ENCODE measurements around the gene SLC24A4.
A peak's percentile ranks its signal among the peaks of the same experiment; 100 is the strongest.
"Not testable (repeated sequence)": the region's sequence is repeated elsewhere in the genome, so short reads cannot be mapped to it uniquely, and the experiment has no call there.

Gene SLC24A4

DNA sequence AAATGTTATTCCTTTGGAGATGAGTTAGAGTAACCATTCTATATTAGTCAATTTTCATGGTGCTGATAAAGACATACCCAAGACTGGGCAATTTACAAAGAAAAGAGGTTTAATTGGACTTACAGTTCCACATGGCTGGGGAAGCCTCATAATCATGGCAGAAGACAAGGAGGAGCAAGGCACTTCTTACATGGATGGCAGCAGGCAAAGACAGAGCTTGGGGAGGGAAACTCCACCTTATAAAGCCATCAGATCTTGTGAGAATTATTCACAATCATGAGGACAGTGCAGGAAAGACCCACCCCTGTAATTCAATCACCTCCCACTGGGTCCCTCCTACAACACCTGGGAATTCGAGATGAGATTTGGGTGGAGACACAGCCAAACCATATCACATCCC lies 79.5 kb downstream of the SLC24A4 start:
- not testable (repeated sequence) for DNase-seq (ENCODE audit: low spot score)

- no peak for DNase-seq (ENCODE audit: low spot score)
These were observed 81.1 kb downstream of the SLC24A4 start for GRCh38 chr14:92404018-92404417.

DNA sequence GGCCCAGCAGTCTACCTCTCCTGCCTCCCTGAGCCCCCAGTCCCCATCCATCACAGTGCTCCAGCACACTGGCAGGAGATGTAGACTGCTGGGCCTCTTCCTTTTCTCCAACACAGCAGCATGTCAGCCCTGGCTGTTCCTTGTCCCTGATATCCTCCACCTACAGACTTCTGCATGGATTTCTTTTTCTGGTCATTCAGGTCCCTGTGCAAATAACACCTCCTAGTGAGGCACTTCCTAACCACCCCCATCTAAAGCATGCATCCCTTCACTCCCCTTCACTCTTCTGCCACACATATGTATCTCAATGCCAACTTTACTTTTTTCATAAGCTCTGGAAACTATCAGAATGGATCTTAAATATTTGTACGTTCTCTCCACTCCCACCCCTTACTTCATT lies 81.5 kb downstream of the SLC24A4 start:
- DNase-seq (ENCODE audit: low spot score): no peak

GRCh38 chr14:92404938-92405337 lies 82.0 kb downstream of the SLC24A4 start:
- no peak for DNase-seq (ENCODE audit: low spot score)

DNA sequence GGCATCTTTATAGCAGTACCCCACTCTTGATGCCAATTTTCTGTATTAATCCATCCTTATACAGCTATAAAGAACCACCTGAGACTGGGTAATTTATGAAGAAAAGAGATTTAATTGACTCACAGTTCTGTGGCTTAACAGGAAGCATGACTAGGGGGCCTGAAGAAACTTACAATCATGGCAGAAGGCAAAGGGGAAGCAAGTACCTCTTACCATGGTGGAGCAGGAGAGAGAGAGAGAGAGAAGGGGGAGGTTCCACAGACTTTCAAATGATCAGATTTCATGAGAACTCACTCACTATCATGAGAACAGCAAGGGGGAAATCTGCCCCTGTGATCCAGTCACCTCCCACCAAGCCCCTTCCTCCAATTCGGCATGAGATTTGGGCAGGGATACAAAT lies 84.4 kb downstream of the SLC24A4 start:
- DNase-seq (ENCODE audit: low spot score): no peak

DNA sequence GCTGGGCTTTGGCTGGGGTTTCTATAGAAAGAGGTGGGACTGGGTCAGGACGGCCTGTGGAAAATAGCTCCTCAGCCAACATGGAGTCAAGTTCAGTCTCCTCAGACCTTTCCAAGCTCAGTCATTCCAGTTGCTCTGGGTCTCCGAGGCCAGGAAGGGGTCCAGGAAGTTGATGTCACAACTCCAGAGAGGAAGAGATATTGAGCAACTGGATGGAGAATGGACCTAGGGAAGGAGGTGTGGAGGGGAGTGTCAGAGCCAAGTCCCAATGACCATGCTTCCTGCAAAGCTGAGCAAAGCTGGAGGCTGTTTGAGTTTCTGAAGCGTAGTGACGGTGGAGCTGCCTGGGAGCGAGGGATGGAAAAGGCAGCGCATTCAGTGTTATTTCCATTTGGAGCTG lies 86.1 kb downstream of the SLC24A4 start:
- no peak for DNase-seq (ENCODE audit: low spot score)

GRCh38 chr14:92411135-92411534 lies 88.2 kb downstream of the SLC24A4 start:
- no peak for DNase-seq (ENCODE audit: low spot score)

DNA sequence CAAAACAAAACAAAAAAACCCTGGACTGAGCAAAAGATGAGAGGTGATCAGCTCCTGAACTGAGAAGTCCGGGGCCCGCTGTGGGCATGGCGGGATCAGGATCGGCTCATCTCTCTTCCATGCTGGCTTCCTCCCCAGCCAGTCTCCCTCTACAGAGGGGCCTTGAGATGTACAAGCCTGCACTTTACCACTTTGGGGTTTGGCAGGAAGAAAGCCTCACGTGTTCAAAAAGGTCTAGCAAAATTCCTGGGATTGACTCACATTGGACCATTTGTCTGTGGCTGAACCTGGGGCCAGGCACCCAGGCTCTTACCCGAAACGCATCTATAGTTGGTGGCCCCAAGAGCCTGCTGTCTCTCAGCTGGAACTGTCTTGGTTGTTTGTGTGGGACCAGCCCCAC lies 89.0 kb downstream of the SLC24A4 start:
- DNase-seq (ENCODE audit: low spot score): no peak

GRCh38 chr14:92412912-92413311 lies 89.9 kb downstream of the SLC24A4 start:
- DNase-seq (ENCODE audit: low spot score): no peak

DNA sequence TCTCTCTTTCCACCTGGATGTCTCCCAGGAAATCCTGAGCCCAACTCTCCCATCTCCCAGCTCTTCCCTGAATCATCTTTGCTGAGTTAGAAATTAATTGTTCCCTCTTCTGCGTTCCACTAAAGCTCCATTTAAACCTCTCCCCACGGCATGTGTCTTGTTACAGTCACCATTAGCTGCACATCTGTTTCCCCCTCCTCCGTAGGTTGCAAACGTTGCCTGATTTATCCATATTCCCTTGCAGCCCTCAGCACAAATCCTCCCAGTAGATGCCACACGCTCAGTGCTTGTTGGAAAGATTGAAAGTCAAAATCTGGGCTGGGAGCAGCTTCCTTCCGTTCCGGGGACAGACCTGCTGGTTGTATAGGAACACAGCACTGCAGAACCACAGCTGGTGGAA lies 90.4 kb downstream of the SLC24A4 start:
- DNase-seq (ENCODE audit: low spot score): no peak

DNA sequence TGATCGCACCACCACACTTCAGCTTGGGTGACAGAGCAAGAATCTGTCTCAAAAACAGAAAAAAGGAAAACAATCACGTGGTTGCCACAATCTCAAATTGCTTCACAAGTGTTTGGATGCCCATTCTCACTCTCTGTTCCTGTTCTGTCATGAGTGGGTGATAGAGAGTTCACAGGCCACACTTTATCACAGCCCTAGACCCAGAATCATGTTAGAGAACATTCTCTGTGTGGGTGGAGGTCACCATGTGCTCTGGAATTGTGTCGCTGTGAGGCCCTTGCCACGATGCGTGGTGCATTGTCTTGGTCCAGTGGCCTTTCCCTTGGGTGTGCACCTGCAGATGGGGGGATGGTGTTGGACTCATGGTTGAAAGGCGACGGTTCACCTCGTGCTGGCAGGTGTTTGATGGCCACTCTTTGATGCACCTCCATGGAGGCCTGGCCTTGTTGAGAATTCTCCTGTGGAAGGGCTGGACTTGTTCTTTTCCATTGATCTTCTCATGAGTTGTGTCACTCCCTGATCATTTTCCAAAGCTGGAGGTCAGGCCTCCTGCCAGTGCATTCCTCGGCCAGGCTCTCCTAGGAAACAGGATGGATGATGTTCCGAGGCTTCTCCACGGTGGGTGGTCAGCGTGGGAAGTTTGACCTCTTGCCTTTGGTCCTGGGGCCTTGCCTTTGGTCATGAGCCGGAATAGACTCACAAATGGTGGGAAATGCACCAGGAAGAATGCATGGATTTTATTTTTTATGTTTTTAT lies 91.9 kb downstream of the SLC24A4 start:
- DNase-seq (ENCODE audit: low spot score): no peak

GRCh38 chr14:92415969-92416368 lies 93.0 kb downstream of the SLC24A4 start:
- DNase-seq (ENCODE audit: low spot score): no peak

DNA sequence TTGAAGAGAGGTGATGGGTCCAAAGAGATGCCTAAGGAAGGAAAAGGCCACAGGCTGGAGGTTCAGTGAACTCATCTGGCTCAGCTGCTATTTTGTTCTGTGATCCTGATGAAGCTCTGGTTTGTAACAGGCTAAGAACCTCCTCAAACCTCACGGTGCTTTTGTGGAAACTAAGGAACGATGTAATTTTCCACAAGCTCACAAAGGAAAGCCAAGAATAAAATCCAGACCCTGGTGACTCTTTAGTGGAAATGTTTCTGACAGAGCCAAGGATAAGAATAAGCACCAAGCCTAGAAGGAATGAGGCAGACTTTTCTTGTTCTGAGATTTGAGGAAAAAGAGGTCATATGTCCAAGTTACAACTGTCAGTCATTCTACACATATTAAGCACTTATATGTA lies 93.6 kb downstream of the SLC24A4 start:
- DNase-seq (ENCODE audit: low spot score): no peak

- DNase-seq (ENCODE audit: low spot score): no peak
These were observed 94.8 kb downstream of the SLC24A4 start for GRCh38 chr14:92417759-92418158.

DNA sequence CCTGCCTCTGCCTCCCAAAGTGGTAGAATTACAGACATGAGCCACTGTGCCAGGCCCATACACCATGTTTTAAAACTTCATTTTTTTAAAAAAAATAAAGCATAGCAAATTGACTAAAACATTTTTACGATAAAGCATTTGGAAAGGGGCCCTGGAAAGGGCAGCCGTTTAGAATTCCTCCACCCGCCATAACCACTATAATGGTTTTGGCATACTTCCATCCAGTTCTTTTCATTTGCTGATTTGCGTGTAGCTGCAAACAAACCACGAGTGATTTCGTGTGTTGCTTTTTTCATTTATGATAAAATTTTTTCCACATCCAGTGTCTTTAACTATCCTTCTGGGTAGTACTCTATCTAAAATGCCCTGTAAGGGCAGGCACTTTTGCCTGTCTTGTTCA lies 98.8 kb downstream of the SLC24A4 start:
- no peak for DNase-seq (ENCODE audit: low spot score)

DNA sequence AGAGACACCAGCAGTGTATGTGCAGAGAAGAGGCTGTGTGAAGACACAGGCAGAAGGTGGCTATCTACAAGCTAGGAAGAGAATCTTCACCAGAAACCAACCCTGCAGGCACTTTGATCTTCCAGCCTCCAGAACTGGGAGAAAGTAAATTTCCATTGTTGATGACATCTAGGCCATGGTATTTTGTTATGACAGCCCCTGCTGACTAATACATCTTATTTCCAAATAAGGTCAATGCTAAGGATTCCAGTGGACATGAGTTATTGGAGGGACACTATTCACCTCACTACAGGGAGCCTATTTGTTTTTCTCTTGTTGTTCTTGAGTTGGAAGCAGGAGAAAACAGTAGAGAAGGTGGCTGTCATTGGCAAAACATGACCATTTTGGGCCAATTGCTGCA lies 102.1 kb downstream of the SLC24A4 start:
- DNase-seq (ENCODE audit: low spot score): no peak

GRCh38 chr14:92426237-92426636 lies 103.3 kb downstream of the SLC24A4 start:
- DNase-seq (ENCODE audit: low spot score): peak; percentile 27

- no peak for DNase-seq (ENCODE audit: low spot score)
These were observed 104.1 kb downstream of the SLC24A4 start for GRCh38 chr14:92427096-92427495.

DNA sequence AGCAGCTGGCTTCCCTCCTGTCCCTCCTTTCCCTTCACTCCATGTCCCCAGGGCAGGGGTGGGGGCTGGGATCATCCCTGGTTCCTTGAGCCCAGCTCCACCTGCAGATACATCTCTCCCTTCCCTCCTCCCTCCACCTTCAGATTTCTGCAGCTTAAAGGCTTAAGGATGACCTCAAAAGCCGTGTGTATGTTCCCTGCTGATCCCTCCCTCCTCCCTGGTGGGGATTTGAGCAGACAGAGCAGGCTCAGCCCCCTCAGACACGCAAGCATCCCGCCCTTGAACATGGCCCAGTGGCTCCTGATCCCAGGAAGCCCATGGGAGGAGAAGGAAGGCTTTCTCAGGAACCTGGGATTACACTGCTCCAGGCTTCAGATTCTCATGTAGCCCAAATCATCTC lies 107.7 kb downstream of the SLC24A4 start:
- no peak for DNase-seq (ENCODE audit: low spot score)

GRCh38 chr14:92431199-92431725 lies 108.3 kb downstream of the SLC24A4 start:
- DNase-seq (ENCODE audit: low spot score): no peak

DNA sequence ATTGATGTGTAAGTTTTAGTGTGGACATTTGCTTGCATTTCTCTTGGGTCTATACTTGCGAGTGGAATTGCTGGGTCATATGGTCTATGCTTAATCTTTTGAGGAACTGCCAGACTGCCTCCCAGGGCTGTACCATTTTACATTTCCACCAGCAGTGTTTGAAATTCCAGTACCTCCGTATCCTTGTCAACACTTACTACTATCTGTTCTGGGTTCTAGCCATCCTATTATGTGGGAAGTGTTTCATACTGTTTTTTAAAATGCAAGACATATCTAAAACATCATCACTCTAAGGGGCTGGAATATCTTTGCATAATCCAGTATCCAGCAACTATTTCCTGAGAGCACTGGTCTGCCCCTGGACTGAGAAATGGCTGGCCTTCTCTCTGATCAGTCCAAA lies 110.4 kb downstream of the SLC24A4 start:
- DNase-seq (ENCODE audit: low spot score): no peak

GRCh38 chr14:92435154-92435553 lies 112.2 kb downstream of the SLC24A4 start:
- DNase-seq (ENCODE audit: low spot score): no peak

- DNase-seq (ENCODE audit: low spot score): no peak
These were observed 113.3 kb downstream of the SLC24A4 start for GRCh38 chr14:92436115-92436776.

DNA sequence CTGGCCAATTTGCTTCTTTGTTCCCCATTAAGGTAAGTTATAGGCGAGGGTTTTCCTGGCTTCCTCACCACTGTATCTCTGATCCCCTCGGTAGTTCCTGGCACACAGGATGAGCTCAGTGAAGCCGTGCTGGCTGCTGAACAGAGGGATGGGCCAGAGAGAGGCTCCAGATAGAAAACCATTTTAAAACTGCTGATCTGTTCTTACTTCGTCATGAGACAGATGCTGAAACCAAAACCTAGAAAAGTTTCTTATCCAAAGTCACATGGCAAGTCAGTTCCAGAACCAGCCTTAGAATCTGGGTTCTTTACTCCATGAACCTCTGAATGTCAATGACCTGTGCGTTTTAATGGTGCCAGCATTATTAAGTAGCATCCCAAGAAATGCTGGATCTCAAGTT lies 114.3 kb downstream of the SLC24A4 start:
- no peak for DNase-seq (ENCODE audit: low spot score)

Measured in hepatic stellate cell (primary cell).